ENCODE measurements around the gene ANO8.
"Not testable (repeated sequence)": the region's sequence is repeated elsewhere in the genome, so short reads cannot be mapped to it uniquely, and the experiment has no call there.

The ANO8 gene

GRCh38 chr19:17302391-17303166 lies 32.1 kb downstream of the ANO8 start:
- no peak overlapping the region for H3K27ac Mint-ChIP-seq
- no peak for DNase-seq
- H3K27me3 Mint-ChIP-seq, result no peaks in the 10 kb centered on the region
- peaks cover 27% of the 10 kb centered on the region for H3K36me3 Mint-ChIP-seq (ENCODE audit: low read depth)
- no peaks in the 10 kb centered on the region for H3K9me3 Mint-ChIP-seq
- peaks cover 32% of the 10 kb centered on the region for H3K4me1 Mint-ChIP-seq (ENCODE audit: low read depth)
- peak overlapping the region; percentile 70 for H3K4me3 Mint-ChIP-seq

GRCh38 chr19:17300992-17301619 lies 33.5 kb downstream of the ANO8 start:
- no peak for DNase-seq
- Mint-ChIP-seq H3K27ac (no peak overlapping the region), H3K27me3 (no peaks in the 10 kb centered on the region), H3K4me1 (ENCODE audit: low read depth) (peaks cover 29% of the 10 kb centered on the region), H3K36me3 (ENCODE audit: low read depth) (peaks cover 23% of the 10 kb centered on the region), H3K4me3 (no peak overlapping the region), H3K9me3 (no peaks in the 10 kb centered on the region)

- no peak overlapping the region for H3K4me3 Mint-ChIP-seq
- peaks cover 31% of the 10 kb centered on the region for H3K36me3 Mint-ChIP-seq (ENCODE audit: low read depth)
- H3K27me3 Mint-ChIP-seq, result no peaks in the 10 kb centered on the region
- peak overlapping the region; percentile 61 for H3K27ac Mint-ChIP-seq
- no peak for DNase-seq
- H3K9me3 Mint-ChIP-seq, result no peaks in the 10 kb centered on the region
- peaks cover 12% of the 10 kb centered on the region for H3K4me1 Mint-ChIP-seq (ENCODE audit: low read depth)
Measured at GRCh38 chr19:17296976-17297375, 37.7 kb downstream of the ANO8 start.

GRCh38 chr19:17296273-17296672 lies 38.4 kb downstream of the ANO8 start:
- peaks cover 14% of the 10 kb centered on the region for H3K4me1 Mint-ChIP-seq (ENCODE audit: low read depth)
- H3K9me3 Mint-ChIP-seq, result no peaks in the 10 kb centered on the region
- H3K27ac Mint-ChIP-seq, result peak overlapping the region; percentile 71
- H3K27me3 Mint-ChIP-seq, result no peaks in the 10 kb centered on the region
- H3K4me3 Mint-ChIP-seq, result no peak overlapping the region
- DNase-seq, result no peak
- H3K36me3 Mint-ChIP-seq (ENCODE audit: low read depth), result peaks cover 29% of the 10 kb centered on the region

GRCh38 chr19:17295551-17295950 lies 39.1 kb downstream of the ANO8 start:
- H3K27ac Mint-ChIP-seq, H3K27me3 Mint-ChIP-seq, DNase-seq: not testable (repeated sequence)

GRCh38 chr19:17294051-17294891 lies 40.4 kb downstream of the ANO8 start:
- Mint-ChIP-seq H3K4me1 (ENCODE audit: low read depth) (peaks cover 14% of the 10 kb centered on the region), H3K36me3 (ENCODE audit: low read depth) (peaks cover 23% of the 10 kb centered on the region), H3K27ac (no peak overlapping the region), H3K4me3 (peak overlapping the region; percentile 8), H3K9me3 (no peaks in the 10 kb centered on the region), H3K27me3 (no peaks in the 10 kb centered on the region)
- peak; percentile 75 for DNase-seq

More at GRCh38 chr19:17295551-17295950, 39.1 kb downstream of the ANO8 start:
- H3K36me3 Mint-ChIP-seq (ENCODE audit: low read depth), result peaks cover 26% of the 10 kb centered on the region
- not testable (repeated sequence) for H3K9me3 Mint-ChIP-seq, H3K4me3 Mint-ChIP-seq
- peaks cover 14% of the 10 kb centered on the region for H3K4me1 Mint-ChIP-seq (ENCODE audit: low read depth)

GRCh38 chr19:17293605-17294004 lies 41.0 kb downstream of the ANO8 start:
- peak overlapping the region; percentile 8 for H3K4me3 Mint-ChIP-seq
- no peak for DNase-seq
- H3K9me3 Mint-ChIP-seq, result no peaks in the 10 kb centered on the region

GRCh38 chr19:17292301-17293074 lies 42.2 kb downstream of the ANO8 start:
- peaks cover 14% of the 10 kb centered on the region for H3K36me3 Mint-ChIP-seq (ENCODE audit: low read depth)
- peak overlapping the region; percentile 90 for H3K27ac Mint-ChIP-seq
- peak; percentile 93 for DNase-seq
- peak overlapping the region; percentile 88 for H3K4me3 Mint-ChIP-seq
- peaks cover 2% of the 10 kb centered on the region for H3K27me3 Mint-ChIP-seq
- no peaks in the 10 kb centered on the region for H3K9me3 Mint-ChIP-seq
- H3K4me1 Mint-ChIP-seq (ENCODE audit: low read depth), result peaks cover 14% of the 10 kb centered on the region

More at GRCh38 chr19:17293605-17294004, 41.0 kb downstream of the ANO8 start:
- Mint-ChIP-seq H3K27ac (no peak overlapping the region), H3K27me3 (no peaks in the 10 kb centered on the region), H3K36me3 (ENCODE audit: low read depth) (peaks cover 20% of the 10 kb centered on the region), H3K4me1 (ENCODE audit: low read depth) (peaks cover 14% of the 10 kb centered on the region)

- Mint-ChIP-seq H3K27ac (no peak overlapping the region), H3K4me3 (no peak overlapping the region), H3K9me3 (no peaks in the 10 kb centered on the region), H3K4me1 (ENCODE audit: low read depth) (peaks cover 8% of the 10 kb centered on the region), H3K36me3 (ENCODE audit: low read depth) (peaks cover 11% of the 10 kb centered on the region), H3K27me3 (peaks cover 3% of the 10 kb centered on the region)
- peak; percentile 68 for DNase-seq
Measured at GRCh38 chr19:17289489-17289888, 45.2 kb downstream of the ANO8 start.

- peaks cover 7% of the 10 kb centered on the region for H3K4me1 Mint-ChIP-seq (ENCODE audit: low read depth)
- peaks cover 6% of the 10 kb centered on the region for H3K27me3 Mint-ChIP-seq
- H3K36me3 Mint-ChIP-seq (ENCODE audit: low read depth), result peaks cover 16% of the 10 kb centered on the region
- H3K9me3 Mint-ChIP-seq, result no peaks in the 10 kb centered on the region
- no peak for DNase-seq
- no peak overlapping the region for H3K27ac Mint-ChIP-seq
- no peak overlapping the region for H3K4me3 Mint-ChIP-seq
Measured at GRCh38 chr19:17286752-17287151, 47.9 kb downstream of the ANO8 start.

GRCh38 chr19:17286263-17286662 lies 48.4 kb downstream of the ANO8 start:
- Mint-ChIP-seq H3K4me1 (ENCODE audit: low read depth) (peaks cover 9% of the 10 kb centered on the region), H3K36me3 (ENCODE audit: low read depth) (peaks cover 16% of the 10 kb centered on the region), H3K9me3 (no peaks in the 10 kb centered on the region), H3K4me3 (no peak overlapping the region), H3K27me3 (peaks cover 9% of the 10 kb centered on the region), H3K27ac (no peak overlapping the region)
- DNase-seq, result no peak

GRCh38 chr19:17285415-17286135 lies 49.1 kb downstream of the ANO8 start:
- Mint-ChIP-seq H3K27me3 (peaks cover 11% of the 10 kb centered on the region), H3K36me3 (ENCODE audit: low read depth) (peaks cover 16% of the 10 kb centered on the region), H3K4me3 (no peak overlapping the region), H3K9me3 (no peaks in the 10 kb centered on the region), H3K27ac (no peak overlapping the region), H3K4me1 (ENCODE audit: low read depth) (peaks cover 9% of the 10 kb centered on the region)
- DNase-seq, result no peak

GRCh38 chr19:17283504-17283996 lies 51.1 kb downstream of the ANO8 start:
- Mint-ChIP-seq H3K4me3 (no peak overlapping the region), H3K36me3 (ENCODE audit: low read depth) (peaks cover 16% of the 10 kb centered on the region), H3K27me3 (peaks cover 11% of the 10 kb centered on the region), H3K4me1 (ENCODE audit: low read depth) (peaks cover 9% of the 10 kb centered on the region), H3K9me3 (no peaks in the 10 kb centered on the region), H3K27ac (no peak overlapping the region)
- DNase-seq, result no peak

Measured in activated T-cell treated with anti-CD3 and anti-CD28 coated beads, Interleukin-2, amount 50 U/mL, for 24 hours (primary cell).